Mucosa of gallbladder (tissue), 1 donor: ENCODE measurements around the gene CCL7. TPM values are rescaled to one million over a fixed set of nuclear protein-coding genes. Genes with fewer than 3 reads are reported as not detected.

Source experiments
- DNase-seq: peaks from one replicate; pipeline ENCODE4 v3.0.0-alpha.2; 2020; ENCODE audit warnings: low spot score
- total RNA-seq: library from RNA; stranded (reverse); gene quantifications from one replicate; pipeline ENCODE4 v1.2.1, GENCODE V29; 2021
- donor health status: DM: no; HTN: no; CAD: no.

The CCL7 gene
- total RNA-seq, 1 donor from 2014 or later = not detected

DNA sequence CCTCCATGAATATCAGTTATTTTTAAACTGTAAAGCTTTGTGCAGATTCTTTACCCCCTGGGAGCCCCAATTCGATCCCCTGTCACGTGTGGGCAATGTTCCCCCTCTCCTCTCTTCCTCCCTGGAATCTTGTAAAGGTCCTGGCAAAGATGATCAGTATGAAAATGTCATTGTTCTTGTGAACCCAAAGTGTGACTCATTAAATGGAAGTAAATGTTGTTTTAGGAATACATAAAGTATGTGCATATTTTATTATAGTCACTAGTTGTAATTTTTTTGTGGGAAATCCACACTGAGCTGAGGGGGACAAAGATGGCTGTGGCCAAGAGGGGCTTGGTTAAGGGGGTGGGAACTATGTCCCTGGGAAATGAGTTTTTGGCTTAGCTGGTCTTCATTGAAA lies 17.9 kb downstream of the CCL7 start:
- no peak for DNase-seq

DNA sequence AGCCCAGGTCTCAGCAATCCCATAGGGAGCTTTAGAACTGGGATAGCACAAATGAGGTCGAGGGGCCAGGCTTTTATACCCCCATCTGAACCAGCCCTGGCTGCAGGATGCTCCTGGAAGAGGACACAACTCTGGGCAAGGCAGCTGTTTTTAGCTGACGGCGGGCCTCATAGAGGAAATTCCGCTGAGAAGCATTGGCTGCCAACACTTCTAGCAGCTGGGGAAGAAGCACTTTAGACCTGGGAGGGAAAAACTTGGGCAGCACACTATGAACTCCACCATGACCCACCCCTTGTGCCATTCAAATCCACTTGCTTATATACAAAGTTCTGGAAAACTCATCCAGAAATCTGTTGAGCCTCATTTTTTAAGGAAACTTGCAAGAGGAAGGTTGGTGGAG lies 20.6 kb downstream of the CCL7 start:
- DNase-seq = no peak

GRCh38 chr17:34291721-34292348 lies 21.8 kb downstream of the CCL7 start:
- DNase-seq = no peak

DNA sequence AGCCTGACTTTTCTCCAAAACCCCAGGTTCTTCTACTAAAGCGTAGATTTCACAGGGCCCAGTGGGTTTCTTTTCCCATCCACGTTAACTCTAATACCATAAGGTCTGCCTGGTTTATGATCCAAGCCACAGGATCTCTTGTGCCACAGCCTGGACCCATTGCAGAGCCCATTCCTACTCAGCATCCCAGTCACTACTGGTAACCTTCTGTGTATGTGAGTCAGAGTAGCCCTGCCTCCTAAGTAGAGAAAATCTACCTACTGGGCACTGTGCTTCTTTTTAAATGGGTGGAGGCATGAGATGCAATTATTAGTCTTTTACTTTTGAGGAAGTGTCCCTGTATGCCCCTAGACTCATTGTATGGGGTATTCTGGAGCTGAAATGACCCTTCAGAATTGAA lies 29.0 kb downstream of the CCL7 start:
- DNase-seq = no peak

GRCh38 chr17:34299956-34300577 lies 30.0 kb downstream of the CCL7 start:
- no peak for DNase-seq

- no peak for DNase-seq
These were observed 30.8 kb downstream of the CCL7 start for GRCh38 chr17:34300652-34301370.

- DNase-seq = no peak
These were observed 32.0 kb downstream of the CCL7 start for GRCh38 chr17:34301986-34302385.

GRCh38 chr17:34302636-34303035 lies 32.6 kb downstream of the CCL7 start:
- DNase-seq = no peak

DNA sequence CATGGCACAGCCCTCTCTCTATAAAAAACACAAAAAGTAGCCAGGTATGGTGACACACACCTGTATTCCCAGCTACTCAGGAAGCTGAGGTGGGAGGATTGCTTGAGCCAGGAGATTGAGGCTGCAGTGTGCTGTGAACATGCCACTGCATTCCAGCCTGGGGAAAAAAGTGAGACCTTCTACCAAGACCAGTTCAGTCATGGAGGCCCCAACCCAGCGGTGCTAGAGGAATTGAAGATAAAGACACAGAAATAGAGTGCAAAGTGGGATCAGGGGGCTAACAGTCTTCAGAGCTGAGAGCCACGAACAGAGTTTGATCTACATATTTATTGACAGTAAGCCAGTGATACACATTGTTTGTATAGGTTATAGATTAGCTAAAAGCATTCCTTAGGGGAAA lies 33.6 kb downstream of the CCL7 start:
- no peak for DNase-seq

- no peak for DNase-seq
These were observed 35.0 kb downstream of the CCL7 start for GRCh38 chr17:34305061-34305460.

DNA sequence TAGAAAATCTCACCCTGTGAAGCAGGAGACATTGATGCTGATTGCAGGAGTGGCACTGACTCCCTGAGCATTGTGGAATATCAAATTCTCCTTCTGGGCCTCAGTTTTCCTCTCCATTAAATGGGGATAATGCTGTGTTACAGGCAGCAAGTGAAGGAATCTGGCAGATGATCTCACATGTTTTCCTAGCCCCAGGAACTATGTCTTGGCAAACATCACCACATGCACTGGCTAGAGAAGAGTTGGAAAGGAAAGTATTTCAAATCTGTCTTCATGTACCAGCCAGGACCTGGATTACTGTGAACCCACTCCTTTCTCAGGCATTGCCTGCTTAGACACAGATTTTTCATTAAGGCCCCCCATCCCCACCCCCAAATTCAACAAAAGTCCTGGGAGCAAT lies 35.6 kb downstream of the CCL7 start:
- DNase-seq = no peak

GRCh38 chr17:34306466-34306865 lies 36.4 kb downstream of the CCL7 start:
- no peak for DNase-seq

DNA sequence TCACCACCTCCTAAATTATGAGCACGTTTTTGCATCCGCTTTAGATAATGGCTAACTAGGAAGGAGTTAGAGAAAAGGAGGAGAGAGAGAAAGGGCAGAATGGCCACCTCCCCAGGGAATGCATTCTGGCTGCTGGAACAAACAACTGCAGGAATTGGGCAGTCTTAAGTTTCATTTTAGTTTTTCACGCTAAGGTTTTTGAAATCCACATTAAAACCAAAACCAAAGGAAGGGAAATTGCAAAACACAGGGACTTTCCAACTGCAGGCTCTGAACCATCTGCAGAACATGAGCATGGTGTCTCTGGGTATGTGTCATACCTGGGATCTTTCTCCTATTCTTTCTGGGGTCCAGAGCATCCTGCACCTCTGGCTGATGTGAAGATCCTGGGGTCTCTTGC lies 37.1 kb downstream of the CCL7 start:
- DNase-seq = no peak

DNA sequence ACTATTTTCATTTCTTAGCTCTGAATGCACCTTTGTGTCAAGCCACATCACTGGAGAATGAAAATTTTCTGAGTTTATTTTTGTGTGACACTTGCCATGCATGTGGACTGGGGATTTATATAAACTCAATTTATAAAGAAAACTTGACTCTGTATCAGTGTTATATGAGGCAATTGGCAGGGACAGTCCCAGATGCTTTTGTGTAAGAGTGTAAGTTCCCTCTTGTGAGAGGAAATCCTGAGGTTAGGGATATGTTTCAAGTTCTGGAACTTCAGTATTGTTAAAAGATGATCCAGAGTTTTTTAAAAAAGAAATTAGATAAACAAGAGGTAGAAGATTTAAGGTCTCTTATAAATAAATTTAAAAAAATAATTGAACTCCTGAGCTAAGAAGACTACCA lies 38.4 kb downstream of the CCL7 start:
- no peak for DNase-seq

GRCh38 chr17:34311291-34311690 lies 41.3 kb downstream of the CCL7 start:
- no peak for DNase-seq

GRCh38 chr17:34312080-34312479 lies 42.1 kb downstream of the CCL7 start:
- DNase-seq = no peak

GRCh38 chr17:34313164-34313563 lies 43.1 kb downstream of the CCL7 start:
- no peak for DNase-seq

- DNase-seq = peak; percentile 30
These were observed 44.3 kb downstream of the CCL7 start for GRCh38 chr17:34314279-34314678.

DNA sequence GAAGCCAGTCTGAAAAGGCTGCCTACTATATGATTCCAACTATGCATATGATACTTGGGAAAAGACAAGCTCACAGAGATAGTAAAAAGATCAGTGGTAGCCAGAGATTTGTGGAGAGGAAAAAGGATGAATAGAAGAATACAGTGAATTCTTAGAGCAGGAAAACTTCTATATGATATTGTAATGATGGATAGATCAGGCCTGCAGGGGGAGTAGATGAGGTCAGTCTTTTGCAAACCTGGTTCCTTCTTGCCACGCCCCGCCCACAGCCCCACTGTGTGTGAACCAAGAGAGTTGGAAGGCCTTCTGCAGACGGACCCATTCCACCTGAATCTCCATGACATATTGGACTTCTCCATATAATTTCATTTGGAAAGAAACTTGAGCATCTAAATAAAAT lies 48.5 kb downstream of the CCL7 start:
- DNase-seq = no peak

GRCh38 chr17:34319039-34319483 lies 49.0 kb downstream of the CCL7 start, which contains the start of gene CCL8:
CCL8 (plus strand) TSS chr17:34319435; CDS start chr17:34319502, 67 bp downstream.
- DNase-seq = no peak
